Stimulated activated CD8-positive, alpha-beta memory T cell treated with anti-CD3 and anti-CD28 coated beads, Interleukin-7, amount 100 ng/mL, for 4 hours (primary cell): ENCODE measurements around the gene SGPL1.
"Not testable (repeated sequence)": the region's sequence is repeated elsewhere in the genome, so short reads cannot be mapped to it uniquely, and the experiment has no call there.

ENCODE experiments used
- DNase-seq, 2 donors: peaks; one replicate each; pipeline ENCODE4 v3.0.0-alpha.2; 2020; ENCODE audit warnings: low read depth in 2 of 2

Gene SGPL1

DNA sequence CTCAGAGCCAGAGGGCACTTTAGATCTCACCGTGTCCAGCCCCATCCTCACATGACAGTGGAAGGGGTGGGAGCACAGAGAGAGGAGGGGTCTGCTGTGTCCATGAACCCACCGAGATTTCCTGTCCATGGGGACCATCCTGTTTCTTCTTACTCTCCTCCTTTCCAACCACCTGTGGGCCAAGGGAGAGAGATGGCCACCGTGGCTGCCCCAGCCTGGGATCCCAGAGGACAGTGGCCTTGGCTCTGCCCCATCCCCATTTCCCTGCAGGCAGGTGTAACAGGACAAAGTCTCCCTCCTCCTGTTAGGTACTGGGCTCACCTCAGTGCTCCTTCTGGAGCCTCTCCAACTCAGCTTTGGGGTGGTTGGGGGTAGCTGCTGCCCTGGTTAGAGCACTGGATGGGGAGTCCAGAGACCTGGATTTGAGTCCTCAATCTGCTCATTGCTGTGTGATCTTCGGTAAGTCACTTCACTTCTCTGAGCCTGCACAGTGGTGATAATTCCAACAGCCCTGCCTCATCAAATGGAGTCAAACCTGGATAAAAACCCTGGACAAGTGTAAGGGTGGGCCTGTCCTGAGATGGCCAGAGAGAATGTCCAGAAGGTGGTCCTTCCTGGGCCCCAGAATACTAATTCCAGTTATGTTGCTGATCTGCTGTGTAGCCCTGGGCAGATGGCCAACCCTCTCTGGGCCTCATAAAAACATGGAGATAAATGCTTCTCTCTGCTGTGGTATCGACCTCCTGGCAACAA lies 90.5 kb downstream of the SGPL1 start:
- no peak for DNase-seq

DNA sequence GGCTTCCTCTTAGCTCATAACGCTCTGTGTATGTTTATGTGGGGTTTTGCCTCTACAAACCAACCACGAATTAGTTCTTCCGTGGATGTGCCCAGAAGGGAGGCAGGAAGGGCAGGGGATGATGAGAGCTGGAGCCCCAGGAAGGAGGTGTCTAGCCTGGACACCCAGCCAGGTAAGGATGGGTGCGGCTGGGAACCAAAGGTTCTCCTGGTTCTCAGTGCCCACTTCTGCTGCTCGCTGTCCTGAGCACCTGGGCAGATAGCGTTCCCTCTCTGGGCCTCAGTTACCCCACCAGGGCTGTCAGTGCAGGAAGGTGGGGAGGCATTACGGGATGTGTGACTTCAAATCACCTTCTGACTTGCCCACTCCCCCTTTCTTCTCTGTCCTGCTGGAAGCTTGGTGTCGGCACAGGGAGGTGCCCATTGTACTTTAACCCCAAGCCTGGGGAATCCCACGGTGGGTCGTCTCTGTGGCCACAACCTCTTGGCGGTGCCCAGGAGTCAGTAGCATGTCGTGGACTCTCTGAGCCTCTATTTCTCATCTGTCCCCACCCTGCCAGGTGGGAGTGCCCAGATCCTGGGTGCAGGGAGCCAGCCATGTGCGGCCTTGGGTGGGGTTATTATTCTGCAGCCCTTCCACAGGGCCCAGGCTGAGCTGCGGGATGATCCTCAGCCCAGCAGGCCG lies 91.3 kb downstream of the SGPL1 start:
- DNase-seq = no peak

DNA sequence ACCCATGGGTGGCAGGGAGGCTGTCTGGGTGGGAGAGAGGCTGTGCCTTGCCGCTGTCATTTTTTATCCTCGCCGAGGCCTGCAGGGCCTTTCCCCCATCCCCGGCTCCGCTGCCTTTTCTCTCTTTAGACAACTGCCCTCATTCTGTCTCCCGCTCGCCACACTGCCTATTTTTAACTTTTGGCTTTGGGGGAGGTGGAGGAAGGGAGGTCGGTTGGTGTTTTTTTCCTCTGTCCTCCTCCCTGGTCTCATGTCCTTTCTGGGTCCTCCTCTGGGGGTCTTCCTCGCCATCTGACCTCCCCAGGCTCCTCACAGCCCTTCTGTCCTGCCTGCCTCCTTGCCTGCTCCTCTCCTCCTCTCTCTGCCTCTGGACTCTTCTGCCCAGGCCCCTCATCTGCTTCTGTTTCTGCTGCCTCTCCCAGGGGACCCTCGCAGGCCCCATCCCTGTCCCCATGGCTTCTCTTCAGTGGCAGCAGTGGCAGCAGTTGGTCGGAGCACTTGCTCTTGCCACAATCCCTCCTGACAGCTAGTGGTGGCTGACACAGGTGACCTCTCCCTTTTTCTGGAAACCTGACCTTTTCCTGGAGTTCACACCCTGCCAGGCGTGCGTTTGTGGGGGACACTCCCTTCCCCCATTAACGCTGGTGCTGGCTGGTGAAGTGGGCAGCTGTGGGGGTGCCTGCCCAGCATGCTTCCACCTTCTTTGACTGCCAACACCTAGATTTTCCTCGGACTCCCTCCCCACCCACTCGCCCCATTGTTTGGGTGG lies 92.1 kb downstream of the SGPL1 start:
- DNase-seq = no peak

DNA sequence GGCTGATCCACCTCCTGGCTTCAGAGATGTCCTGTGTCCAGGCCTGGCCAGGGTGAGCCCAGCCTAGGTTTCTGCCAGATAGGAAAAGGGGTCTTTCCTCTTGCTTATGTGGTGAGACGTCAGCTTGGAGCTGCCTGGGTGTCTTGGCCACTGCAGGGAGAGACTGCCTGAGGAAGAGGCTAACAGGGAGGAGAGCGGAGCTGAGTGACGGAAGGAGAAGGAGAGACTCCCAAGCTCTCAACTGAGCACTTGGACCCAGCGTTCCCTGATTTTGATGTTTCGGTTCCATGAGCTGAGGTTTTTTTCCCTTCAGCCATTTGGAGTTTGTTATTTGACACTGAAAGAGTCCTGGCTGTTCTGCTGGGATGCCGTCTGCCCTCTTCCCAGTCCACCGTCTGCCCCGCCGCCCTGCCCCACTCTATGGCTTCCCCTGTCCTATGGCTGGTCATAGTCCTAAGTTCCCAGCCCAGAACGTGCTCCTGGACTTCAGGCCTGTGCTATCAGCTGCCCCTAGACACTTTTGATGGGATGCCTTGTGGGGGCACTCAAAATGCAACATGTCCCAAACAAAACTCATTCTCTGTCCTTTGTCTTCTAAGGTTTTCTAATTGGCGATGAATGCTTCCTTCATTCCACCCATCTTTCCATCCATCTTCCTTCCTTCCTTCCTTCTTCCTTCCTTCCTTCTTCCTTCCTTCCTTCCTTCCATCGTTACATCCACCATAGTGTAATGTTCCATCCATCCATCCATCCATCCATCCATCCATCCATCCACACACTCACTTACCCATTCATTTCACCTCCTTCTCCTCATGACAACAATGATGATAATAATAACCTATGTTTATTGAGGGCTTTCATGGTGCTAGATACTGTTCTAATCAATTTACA lies 92.9 kb downstream of the SGPL1 start:
- DNase-seq = no peak

DNA sequence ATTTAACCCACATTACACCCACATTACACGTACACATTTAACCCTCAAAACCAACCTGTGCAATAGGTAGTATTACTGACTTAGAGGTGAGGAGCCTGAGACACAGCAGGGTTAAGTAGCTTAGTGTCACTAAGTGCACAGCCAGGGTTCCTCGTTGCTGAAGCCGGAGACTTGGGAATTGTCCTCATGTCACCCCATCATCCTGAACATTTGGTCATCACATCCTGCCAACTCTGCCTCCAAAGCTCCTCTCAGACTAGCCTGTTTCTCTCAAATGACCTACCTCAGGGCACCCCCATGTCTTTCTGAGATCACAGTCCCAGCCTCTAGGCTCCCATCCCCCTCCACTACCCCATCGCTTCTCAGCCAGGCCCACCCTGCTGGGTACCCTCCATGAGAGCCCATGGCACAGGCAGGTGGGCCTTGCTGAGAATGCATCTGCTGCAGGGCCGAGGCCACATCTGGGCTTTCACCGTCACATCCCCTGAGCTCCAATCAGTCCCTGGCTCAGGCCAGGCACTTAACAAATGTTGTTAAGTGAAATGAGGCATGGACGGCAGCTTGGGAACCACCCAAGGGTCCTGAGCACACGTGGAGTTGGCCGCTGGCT lies 93.7 kb downstream of the SGPL1 start:
- DNase-seq = no peak

DNA sequence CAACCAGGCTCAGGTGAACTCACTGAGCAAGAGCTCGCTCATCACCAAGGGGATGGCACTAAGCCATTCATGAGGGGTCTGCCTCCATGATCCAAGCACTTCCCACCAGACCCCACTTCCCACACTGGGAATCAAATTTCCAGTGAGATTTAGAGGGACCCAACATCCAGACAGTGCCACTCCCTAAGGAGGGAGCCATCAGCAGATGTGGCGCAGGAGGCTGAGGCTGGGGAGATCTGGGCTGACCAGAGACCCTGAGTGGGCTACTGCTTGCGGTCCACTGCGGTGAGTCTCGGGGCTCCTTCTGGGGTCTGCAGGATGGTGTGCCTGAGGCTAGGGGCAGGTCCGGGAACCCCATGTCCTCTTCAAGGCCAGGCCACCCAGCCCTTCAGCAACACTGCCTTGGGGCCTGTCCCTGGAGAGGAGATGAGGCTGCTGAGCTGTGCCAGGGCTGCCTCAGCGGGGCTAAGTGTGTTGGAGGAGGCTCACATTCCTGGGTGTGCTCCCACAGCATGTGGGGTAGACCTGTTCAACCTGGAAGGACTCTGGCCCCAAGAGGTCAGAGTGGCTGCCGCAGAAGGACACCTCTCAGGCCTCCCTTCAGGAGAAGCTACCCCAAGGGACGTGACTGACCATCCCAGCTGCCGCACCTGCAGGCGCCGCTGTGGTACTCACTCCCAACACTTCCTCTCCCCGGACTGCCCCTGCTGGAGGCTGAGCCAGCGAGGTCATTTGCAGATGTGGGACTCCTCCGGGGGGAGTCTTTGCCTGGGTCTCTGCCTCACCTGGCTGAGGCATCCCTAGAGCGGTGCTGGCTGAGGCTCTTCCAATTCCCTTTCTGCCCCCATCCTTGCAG lies 95.0 kb downstream of the SGPL1 start:
- DNase-seq = no peak

DNA sequence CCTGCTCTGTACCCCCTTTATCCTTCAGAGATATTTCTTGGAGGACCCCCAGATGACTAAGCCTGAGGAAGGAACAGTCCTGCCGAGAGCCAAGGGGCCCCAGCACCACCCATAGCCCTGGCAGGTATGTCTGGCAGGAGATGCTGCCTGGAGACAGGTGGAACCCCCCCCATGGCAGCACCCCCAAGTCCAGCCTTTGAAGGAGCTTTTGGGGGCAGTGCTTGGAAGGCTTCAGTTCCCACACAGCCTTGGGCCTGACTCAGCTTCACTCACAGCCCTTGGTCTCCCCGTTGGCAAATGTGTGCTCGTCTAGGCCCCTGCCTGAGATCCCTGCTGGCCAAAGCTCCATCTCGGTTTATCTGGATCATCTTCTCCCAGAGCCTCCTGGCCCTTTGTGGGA lies 95.6 kb downstream of the SGPL1 start:
- no peak for DNase-seq

DNA sequence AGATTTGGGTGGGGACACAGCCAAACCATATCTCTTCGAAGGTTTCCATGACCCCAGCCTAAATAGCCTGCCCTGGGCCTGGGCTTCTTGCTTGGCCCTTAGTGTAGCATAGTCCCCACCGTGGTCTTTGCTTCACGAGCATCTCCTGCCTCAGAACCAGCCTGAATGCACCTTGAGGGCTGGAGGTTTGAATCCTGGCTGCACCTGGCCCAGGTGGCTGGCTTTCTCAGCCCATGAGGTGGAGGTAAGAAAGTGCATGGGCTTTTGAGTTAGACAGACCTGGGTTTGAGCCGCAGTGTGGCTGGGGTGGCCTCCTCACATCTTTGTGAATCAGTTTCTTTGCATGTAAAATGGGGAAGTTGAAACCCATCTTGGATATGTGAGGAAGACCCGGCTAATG lies 96.8 kb downstream of the SGPL1 start:
- DNase-seq = no peak

DNA sequence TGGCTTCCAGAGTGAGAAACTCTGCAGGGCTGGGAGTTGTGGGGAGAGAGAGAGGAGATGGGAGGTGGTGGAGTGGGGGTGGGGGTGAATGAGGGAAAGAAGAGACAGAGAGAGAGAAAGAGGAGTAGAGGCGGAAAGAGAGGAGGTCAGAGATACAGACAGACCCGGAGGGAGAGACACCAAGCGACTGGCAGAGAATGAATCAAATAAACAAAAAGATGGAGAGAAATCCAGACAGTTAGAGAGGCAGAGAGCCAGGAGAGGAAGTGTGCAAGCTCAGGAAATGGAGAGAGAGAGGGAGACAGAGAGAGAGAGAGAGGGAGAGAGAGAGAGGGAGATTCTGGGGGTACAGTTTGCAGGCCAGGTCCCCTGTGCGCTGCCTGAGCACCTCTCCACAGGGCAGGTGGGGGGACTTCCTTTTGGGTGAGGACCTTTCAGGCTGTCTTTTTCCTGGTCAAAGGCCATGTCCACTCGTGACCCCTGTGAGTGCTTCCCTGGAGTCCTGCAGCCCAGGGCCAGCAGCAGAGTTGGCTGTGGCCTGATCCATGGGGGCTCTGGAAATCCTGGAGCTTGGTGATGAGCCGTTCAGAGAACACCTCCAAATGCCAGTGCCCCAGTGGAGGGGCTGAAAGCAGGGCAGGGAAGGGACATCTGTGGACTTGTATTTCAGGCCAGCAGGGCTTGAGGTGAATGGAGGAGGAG lies 97.6 kb downstream of the SGPL1 start:
- no peak for DNase-seq

DNA sequence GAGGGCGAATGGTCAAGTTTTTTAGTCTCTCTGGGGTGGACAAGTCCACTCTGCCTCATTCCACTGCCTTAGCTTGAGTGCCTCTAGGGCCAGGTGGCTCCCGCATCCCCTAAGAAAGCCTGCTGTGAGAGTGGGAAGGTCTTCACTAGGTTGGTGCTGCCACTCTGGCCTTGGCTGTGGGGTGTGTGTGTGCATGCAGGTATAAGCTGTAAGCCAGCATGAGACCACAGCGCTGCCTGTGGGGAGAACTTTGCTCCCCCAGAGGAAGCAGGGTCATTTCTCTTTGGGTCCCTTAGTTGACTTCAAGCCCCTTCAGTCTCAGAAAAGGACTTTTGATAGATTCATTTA lies 98.1 kb downstream of the SGPL1 start:
- no peak for DNase-seq

DNA sequence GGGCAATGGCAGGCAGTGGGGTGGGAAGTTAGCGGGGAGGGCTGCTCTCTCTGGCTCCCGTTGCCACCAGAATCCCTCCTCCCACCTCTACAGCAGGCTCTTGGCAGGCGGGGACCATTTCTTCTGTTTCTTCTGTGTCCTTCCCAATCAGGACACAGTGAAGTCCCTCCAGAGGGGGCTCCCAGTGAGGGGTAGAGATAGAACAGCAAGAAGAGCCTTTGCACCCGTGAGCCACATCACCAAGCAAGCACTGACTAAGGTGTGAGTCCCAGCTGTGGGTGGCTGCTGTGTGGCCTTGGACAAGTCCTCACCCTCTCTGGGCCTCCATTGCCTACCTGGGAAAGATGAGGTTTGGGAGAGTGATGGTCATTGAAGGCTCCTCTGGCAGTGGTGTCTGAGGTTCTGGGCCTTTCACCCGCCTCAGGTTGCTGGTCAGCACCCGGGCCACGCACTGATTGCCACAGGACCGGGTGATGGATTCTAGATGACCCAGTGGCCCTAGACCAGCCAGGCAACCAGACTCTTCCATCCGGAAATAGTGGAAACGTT lies 98.6 kb downstream of the SGPL1 start:
- no peak for DNase-seq

DNA sequence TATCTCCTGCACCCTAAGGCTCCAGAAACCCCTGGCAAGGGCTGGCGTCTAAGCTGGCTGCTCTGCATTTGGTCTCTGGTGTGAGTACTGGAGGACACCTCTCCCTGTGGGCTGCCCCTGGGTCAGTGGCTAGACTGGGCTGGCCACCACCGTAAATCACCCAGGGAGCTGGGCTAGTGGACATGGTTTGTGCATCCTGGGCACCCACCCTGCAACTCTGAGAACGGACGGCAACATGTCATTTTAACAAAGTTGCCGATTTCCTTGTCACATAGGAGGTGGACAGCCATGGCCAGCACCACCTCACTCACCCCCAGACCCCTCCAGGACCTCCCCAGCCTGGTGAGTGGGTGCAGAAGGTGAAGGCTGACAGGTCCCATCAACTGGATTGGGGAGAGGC lies 99.5 kb downstream of the SGPL1 start:
- no peak for DNase-seq

DNA sequence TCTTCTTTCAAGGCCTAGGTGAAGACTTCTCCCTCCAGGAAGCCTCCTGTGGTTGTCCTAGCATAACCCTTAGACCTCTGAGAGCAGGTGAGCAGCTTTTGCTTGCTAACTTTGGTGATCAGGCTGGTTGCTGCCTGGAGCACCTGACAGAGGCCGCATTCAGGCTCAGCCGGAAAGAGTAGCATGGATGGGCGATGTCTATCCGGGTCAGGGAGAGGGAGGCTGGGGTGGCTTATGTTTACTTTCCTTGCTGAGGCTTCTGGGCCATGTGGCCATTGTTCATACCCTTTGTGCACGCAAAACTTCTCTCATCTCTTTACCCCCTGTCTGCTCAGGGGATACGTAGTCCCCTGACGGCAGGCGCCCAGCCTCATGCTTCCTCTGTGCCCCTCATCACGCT lies 100.1 kb downstream of the SGPL1 start:
- DNase-seq = no peak

DNA sequence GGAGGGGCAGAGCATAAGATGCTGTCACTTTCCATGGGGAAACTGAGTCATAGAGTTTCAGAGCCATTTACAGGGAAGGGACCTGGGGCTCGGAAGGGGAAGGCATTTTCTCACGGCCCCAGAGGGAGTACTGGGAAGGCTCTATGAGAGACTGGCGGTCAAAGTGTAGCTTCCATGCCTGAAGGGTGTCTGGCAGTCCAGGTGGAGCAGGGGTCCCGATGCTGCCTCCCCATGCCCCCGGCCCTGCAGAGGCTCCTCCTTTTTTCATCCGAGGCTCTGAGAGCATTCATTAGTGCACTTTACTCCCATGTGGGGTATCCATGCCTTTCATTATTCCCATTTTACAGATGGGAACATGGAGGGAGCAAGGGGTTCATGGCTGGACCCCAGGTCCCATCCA lies 100.5 kb downstream of the SGPL1 start:
- no peak for DNase-seq

DNA sequence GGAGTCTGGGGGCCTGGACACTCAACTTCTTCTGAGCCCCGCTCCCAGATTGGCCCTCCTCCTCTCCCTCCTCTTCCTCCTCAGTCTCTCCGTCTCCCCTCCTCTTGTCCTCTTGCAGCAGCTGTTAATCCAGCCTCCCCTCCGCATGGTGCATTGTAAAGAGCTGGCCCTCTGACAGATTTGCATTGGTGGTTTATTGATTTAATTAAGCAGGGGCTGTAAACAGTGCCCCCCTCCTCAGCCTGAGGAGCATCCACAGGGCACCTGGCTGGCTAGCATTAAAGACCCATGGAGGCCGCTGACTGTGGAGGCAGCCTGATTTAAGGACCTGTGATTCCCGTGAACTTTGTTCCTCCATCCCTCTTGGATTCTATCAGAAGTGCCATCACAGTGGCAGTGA lies 101.5 kb downstream of the SGPL1 start:
- DNase-seq = no peak

DNA sequence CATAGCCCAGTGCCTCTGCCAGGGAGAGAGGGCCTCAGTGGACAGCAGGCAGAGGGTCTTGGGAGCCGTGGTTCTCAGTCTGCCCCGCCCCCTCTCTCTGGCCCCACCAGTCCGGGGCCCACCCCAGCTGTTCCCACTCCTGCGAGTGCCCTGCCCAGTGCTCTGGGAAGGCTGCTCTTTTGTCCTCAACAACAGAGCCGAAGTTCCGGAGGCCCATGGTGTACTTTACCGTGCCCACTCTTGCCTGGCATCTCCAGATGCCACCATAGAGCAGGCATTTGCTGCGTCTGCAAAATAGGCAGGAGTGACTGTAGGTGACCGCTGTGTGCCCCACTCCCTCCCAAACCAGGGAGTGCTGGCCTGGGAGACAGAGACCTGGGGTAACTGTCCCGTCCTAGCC lies 101.9 kb downstream of the SGPL1 start:
- no peak for DNase-seq

DNA sequence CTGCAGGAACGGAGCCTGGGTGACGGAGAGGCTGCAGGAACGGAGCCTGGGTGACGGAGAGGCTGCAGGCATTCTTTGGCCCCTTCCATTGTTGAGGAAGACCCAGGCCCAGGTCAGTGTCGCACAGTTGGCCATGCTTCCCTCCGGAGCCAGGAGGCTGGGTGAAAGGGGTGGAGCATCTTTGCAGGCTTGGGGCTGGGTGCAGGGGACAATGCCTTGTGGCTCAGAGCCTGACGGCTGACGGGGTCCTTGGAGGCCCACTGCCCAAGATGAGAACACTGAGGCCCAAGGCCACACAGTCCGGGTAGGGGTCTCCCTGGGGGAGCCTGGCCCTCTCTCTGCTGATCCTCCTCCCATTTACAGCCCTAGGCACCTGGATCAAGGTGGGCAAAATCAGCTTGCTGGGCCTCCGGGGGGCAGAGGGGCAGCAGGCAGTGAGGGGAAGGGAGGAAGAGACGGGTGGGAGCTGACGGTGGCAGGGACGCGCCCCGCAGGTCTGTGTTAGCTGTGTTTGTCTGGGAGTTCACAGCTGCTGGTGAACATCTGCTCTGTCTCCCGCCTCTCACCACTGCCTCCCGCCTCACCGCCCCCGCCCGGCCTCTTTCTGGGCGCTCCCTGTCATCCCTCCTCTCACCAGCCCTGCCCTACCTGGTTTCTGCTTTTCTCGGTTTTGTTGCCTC lies 103.2 kb downstream of the SGPL1 start:
- DNase-seq = no peak

DNA sequence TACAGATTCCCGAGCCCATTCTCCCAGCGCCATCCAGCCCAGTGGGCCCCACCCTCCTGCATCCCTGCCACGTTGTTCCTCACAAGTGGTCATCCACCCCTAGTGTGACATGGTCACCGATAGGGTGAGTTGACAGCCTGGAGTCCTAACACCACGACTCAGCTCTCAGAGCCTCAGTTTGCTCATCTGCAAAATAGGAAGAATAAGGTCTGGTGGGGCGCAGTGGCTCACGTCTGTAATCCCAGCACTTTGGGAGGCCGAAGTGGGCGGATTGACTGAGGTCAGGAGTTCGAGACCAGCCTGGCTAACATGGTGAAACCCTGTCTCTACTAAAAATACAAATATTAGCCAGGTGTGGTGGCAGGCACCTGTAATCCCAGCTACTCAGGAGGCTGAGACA lies 104.2 kb downstream of the SGPL1 start:
- not testable (repeated sequence) for DNase-seq

DNA sequence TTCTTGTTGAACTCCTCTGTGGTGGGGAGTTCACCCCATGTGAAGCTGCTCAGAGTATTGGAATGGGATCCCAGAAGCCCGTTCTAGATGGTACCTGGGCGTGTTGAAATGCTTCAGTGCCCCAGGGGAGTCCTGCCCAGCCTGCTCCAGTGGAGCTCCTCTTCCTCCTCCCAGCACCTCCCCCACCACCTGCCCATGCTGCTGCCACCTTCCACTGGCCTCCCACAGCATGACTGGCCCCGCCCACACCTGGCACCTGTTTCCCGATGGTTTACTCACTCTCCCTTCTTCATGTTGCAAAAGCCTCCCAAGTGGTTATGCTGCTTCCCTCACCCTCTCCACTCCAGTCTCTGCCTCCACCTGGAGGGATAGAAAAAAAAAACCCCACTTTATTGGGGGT lies 104.8 kb downstream of the SGPL1 start:
- DNase-seq = no peak
